ENCODE measurements around the gene WWOX. TPM values are rescaled to one million over a fixed set of nuclear protein-coding genes. Genes with fewer than 3 reads are reported as not detected.

Gene WWOX
- total RNA-seq, 1 donor from 2014 or later = 106 TPM

GRCh38 chr16:78799429-78799828 lies 700.0 kb downstream of the WWOX start:
- no peak overlapping the region for H3K4me3 ChIP-seq
- no peaks in the 10 kb centered on the region for H3K27me3 ChIP-seq
- no peak for DNase-seq (ENCODE audit: low spot score in 2 of 2)
- H3K4me1 ChIP-seq = no peaks in the 10 kb centered on the region
- no peaks in the 10 kb centered on the region for H3K36me3 ChIP-seq
- intact Hi-C loops (cut with DNase I) = no loop called here
- H3K9me3 ChIP-seq = no peaks in the 10 kb centered on the region
- no peak for TF ChIP-seq CTCF (IDR thresholded peaks at IDR 0.05)
- H3K27ac ChIP-seq = no peak overlapping the region

- no peaks in the 10 kb centered on the region for H3K27me3 ChIP-seq
- intact Hi-C loops (cut with DNase I) = no loop called here
- DNase-seq (ENCODE audit: low spot score in 2 of 2) = no peak
- no peaks in the 10 kb centered on the region for H3K36me3 ChIP-seq
- no peak for TF ChIP-seq CTCF (IDR thresholded peaks at IDR 0.05)
- no peak overlapping the region for H3K4me3 ChIP-seq
- H3K27ac ChIP-seq = no peak overlapping the region
- H3K9me3 ChIP-seq = no peaks in the 10 kb centered on the region
- H3K4me1 ChIP-seq = no peaks in the 10 kb centered on the region
These were observed 701.1 kb downstream of the WWOX start for GRCh38 chr16:78800523-78800922.

GRCh38 chr16:78804058-78804735 lies 704.7 kb downstream of the WWOX start:
- Histone ChIP-seq H3K9me3 (peaks cover 0 to 6% of the 10 kb centered on the region in 2 donors), H3K36me3 (no peaks in the 10 kb centered on the region), H3K4me3 (no peak overlapping the region), H3K4me1 (no peaks in the 10 kb centered on the region), H3K27me3 (no peaks in the 10 kb centered on the region), H3K27ac (no peak overlapping the region)
- DNase-seq (ENCODE audit: low spot score in 2 of 2) = no peak
- intact Hi-C loops (cut with DNase I) = no loop called here
- TF ChIP-seq CTCF (IDR thresholded peaks at IDR 0.05) = no peak

- TF ChIP-seq CTCF (IDR thresholded peaks at IDR 0.05) = no peak
These were observed 706.1 kb downstream of the WWOX start for GRCh38 chr16:78805556-78805955.

GRCh38 chr16:78811247-78811646 lies 711.8 kb downstream of the WWOX start:
- no peak for DNase-seq (ENCODE audit: low spot score in 2 of 2)
- intact Hi-C loops (cut with DNase I) = no loop called here
- Histone ChIP-seq H3K9me3 (peaks cover 0 to 4% of the 10 kb centered on the region in 2 donors), H3K36me3 (no peaks in the 10 kb centered on the region), H3K4me1 (peaks cover 0 to 6% of the 10 kb centered on the region in 2 donors), H3K4me3 (no peak overlapping the region), H3K27ac (no peak overlapping the region), H3K27me3 (no peaks in the 10 kb centered on the region)
- TF ChIP-seq CTCF (IDR thresholded peaks at IDR 0.05) = no peak

More at GRCh38 chr16:78805556-78805955, 706.1 kb downstream of the WWOX start:
- H3K9me3 ChIP-seq = peaks cover 0 to 6% of the 10 kb centered on the region in 2 donors
- DNase-seq (ENCODE audit: low spot score in 2 of 2) = no peak
- H3K4me3 ChIP-seq = no peak overlapping the region
- intact Hi-C loops (cut with DNase I) = no loop called here
- no peaks in the 10 kb centered on the region for H3K36me3 ChIP-seq
- no peaks in the 10 kb centered on the region for H3K4me1 ChIP-seq
- H3K27ac ChIP-seq = no peak overlapping the region
- H3K27me3 ChIP-seq = no peaks in the 10 kb centered on the region
